ENCODE data around the gene PDE6B. TPM values are rescaled to one million over a fixed set of nuclear protein-coding genes. Genes with fewer than 3 reads are reported as not detected.

The PDE6B gene
- total and polyA plus RNA-seq, 4 donors, result 2.7 to 24.6 (median 12.0) TPM

DNA sequence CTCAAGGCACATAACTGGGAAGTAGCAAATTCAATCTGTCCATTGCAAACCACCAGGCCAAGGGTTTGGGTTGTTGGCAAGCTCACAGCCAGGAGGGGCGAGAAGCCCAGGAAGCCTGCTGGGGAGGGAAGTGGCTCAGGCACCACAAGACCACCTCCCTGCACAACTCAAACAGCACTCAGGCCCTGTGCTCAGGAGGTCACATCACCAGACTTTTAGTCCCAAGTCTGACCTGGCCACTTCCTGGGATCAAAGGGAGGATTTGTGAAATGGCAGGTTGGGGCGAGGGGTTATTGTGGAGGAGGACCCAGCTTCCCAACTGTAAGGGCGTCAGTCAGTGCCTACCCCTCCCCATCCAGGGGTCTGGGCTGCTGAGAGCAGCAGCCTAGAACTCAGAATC lies 46.4 kb downstream of the PDE6B start:
- Histone ChIP-seq H3K27ac (ENCODE audit: low read depth in 1 of 2, low read length in 1 of 2) (no peak overlapping the region), H3K36me3 (ENCODE audit: control insufficient read depth in 4 of 4, insufficient read depth in 4 of 4, low read length in 4 of 4) (peaks cover 6 to 13% (median 12%) of the 10 kb centered on the region in 4 donors), H3K4me1 (ENCODE audit: control insufficient read depth in 5 of 5, insufficient read depth in 5 of 5, low read length in 5 of 5) (peaks cover 4 to 15% (median 8%) of the 10 kb centered on the region in 5 donors), H3K9ac (ENCODE audit: insufficient read depth in 1 of 2, low read length in 2 of 2) (no peak overlapping the region), H3K27me3 (ENCODE audit: control insufficient read depth in 3 of 3, insufficient read depth in 3 of 3, low read length in 2 of 3) (no peaks in the 10 kb centered on the region), H3K9me3 (ENCODE audit: control insufficient read depth in 4 of 4, insufficient read depth in 3 of 4, low read length in 3 of 4) (no peaks in the 10 kb centered on the region), H3K4me3 (no peak overlapping the region)
- TF ChIP-seq CTCF (IDR thresholded peaks at IDR 0.05; ENCODE audit: control extremely low read depth, extremely low read depth), result no peak
- 92% methylated on average over 3 of the region's 3 CpGs for WGBS, 2 donors
- no peak for DNase-seq
- no peak for ATAC-seq (ENCODE audit: insufficient read depth, low FRiP score)

GRCh38 chr4:673349-674091 lies 48.1 kb downstream of the PDE6B start:
- no peak for TF ChIP-seq CTCF (IDR thresholded peaks at IDR 0.05; ENCODE audit: control extremely low read depth, extremely low read depth)
- WGBS, 2 donors, result 9 to 11% methylated on average over 47 to 55 of the region's 55 CpGs

DNA sequence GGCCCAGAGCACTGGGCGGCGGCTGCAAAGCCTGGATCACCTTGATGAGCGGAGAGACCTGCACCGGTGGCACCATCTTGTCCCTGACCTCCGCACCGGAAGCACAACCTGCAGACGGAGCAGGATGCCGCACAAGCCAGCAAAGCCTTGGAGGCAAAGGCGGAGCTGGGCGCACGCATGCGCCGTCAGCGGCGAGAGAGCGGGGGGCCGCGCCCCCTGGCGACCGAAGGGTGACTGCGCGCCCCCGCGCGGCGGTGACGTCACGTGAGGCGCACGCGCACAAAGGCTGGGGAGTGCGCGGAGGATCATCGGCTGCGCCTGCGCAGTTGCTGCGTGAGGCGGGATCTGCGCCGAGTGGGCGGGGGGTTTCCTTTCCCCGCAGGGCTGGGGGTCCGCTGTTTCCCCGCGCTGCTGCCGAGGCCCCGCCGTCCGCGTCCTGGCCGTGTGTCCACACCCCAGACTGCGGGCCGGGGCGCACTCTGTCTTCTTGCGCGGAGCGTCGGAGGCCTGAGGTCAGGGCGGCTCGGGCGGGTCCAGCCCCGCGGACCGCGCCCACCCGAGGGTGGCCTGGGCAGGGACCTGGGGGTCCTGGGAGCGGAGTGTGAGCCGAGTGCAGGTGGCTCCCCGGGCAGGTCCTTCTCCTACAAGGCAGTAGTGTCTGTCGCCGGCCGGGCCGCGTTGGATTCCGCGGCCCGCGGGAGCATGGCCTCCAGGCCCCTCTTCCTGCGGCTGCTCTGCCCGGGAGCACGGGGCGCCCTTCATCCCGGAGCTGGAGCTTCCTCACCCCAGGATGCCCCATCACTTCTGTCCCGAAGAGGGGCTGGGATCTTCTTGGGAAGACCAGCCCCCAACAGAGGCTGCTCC lies 49.0 kb downstream of the PDE6B start, which contains the start of the genes ATP5ME and MYL5:
Gene ATP5ME (minus strand): TSS at position 105 of the 864 bp plus-strand sequence. CDS start 29 bp downstream, at position 76.
Gene MYL5 (plus strand): TSS at position 371 of the 864 bp plus-strand sequence. CDS start 3,485 bp downstream, outside the sequence.
- peak within 1 kb of the TSS; percentile 82 to 94 for H3K9ac ChIP-seq (ENCODE audit: insufficient read depth in 1 of 2, low read length in 2 of 2)
- peak within 1 kb of the TSS; percentile 96 for H3K27ac ChIP-seq (ENCODE audit: low read depth in 1 of 2, low read length in 1 of 2)
- peak; percentile 91 for ATAC-seq (ENCODE audit: insufficient read depth, low FRiP score)
- WGBS, 2 donors, result 0% methylated on average over 77 to 84 of the region's 84 CpGs
- TF ChIP-seq CTCF (IDR thresholded peaks at IDR 0.05; ENCODE audit: control extremely low read depth, extremely low read depth), result peak; percentile 67
- peak; percentile 97 to 98 (median 97) for DNase-seq
- H3K4me1 ChIP-seq (ENCODE audit: control insufficient read depth in 5 of 5, insufficient read depth in 5 of 5, low read length in 5 of 5), result peaks cover 4 to 15% (median 8%) of the 10 kb centered on the region in 5 donors
- H3K36me3 ChIP-seq (ENCODE audit: control insufficient read depth in 4 of 4, insufficient read depth in 4 of 4, low read length in 4 of 4), result peaks cover 6 to 13% (median 12%) of the 10 kb centered on the region in 4 donors
- peak within 1 kb of the TSS; percentile 92 for H3K4me3 ChIP-seq
- H3K27me3 ChIP-seq (ENCODE audit: control insufficient read depth in 3 of 3, insufficient read depth in 3 of 3, low read length in 2 of 3), result no peaks in the 10 kb centered on the region
- no peaks in the 10 kb centered on the region for H3K9me3 ChIP-seq (ENCODE audit: control insufficient read depth in 4 of 4, insufficient read depth in 3 of 4, low read length in 3 of 4)

More at GRCh38 chr4:673349-674091, 48.1 kb downstream of the PDE6B start:
- Histone ChIP-seq H3K9me3 (ENCODE audit: control insufficient read depth in 4 of 4, insufficient read depth in 3 of 4, low read length in 3 of 4) (no peaks in the 10 kb centered on the region), H3K27ac (ENCODE audit: low read depth in 1 of 2, low read length in 1 of 2) (peak overlapping the region; percentile 41 to 66), H3K9ac (ENCODE audit: insufficient read depth in 1 of 2, low read length in 2 of 2) (peak overlapping the region; percentile 33 to 63), H3K4me3 (peak overlapping the region; percentile 65), H3K4me1 (ENCODE audit: control insufficient read depth in 5 of 5, insufficient read depth in 5 of 5, low read length in 5 of 5) (peaks cover 4 to 15% (median 8%) of the 10 kb centered on the region in 5 donors), H3K27me3 (ENCODE audit: control insufficient read depth in 3 of 3, insufficient read depth in 3 of 3, low read length in 2 of 3) (no peaks in the 10 kb centered on the region), H3K36me3 (ENCODE audit: control insufficient read depth in 4 of 4, insufficient read depth in 4 of 4, low read length in 4 of 4) (peaks cover 6 to 13% (median 12%) of the 10 kb centered on the region in 4 donors)
- peak in 1 of 3 donors; percentile 26 for DNase-seq
- ATAC-seq (ENCODE audit: insufficient read depth, low FRiP score), result peak; percentile 29
